MCF 10A (cell line): ENCODE data around the gene TEAD2. TPM values are rescaled to one million over a fixed set of nuclear protein-coding genes. Genes with fewer than 3 reads are reported as not detected.

ENCODE experiments used
- BruUV-seq: library from RNA; stranded (reverse); fragments of 400-500 nt; replicated peaks from 2 replicates; lab custom pipeline; 2021; lab: Mats Ljungman, UMichigan
- CTCF ChIA-PET: fragments of 300-600 bp; sonication (Branson Sonifier 250); formaldehyde crosslinking; extraction: SDS; loops from one replicate; lab custom pipeline; 2021; ENCODE audit warnings: antibody characterized with exemption, inconsistent platforms; lab: Yijun Ruan, JAX
- POLR2A ChIA-PET: fragments of 300-600, 350-650 bp; sonication (Branson Sonifier 250); formaldehyde crosslinking; extraction: SDS; loops from one replicate; lab custom pipeline; 2020; ENCODE audit warnings: antibody characterized with exemption, inconsistent platforms; lab: Yijun Ruan, JAX
- DNase-seq: peaks from one replicate; pipeline ENCODE4 v3.0.0-alpha.2; 2018; ENCODE audit not compliant: unreplicated experiment
- H3K27ac Mint-ChIP-seq: one replicate; pipeline ENCODE4 v1.8.0; 2022; ENCODE audit warnings: mild to moderate bottlenecking, low read depth, mixed read lengths; ENCODE audit not compliant: unreplicated experiment
- H3K27me3 Mint-ChIP-seq: one replicate; pipeline ENCODE4 v1.8.0; 2022; ENCODE audit warnings: mixed read lengths; ENCODE audit not compliant: insufficient read depth, unreplicated experiment
- H3K36me3 Mint-ChIP-seq: one replicate; pipeline ENCODE4 v1.8.0; 2022; ENCODE audit warnings: mild to moderate bottlenecking, moderate library complexity, mixed read lengths; ENCODE audit not compliant: insufficient read depth, unreplicated experiment
- H3K4me1 Mint-ChIP-seq: one replicate; pipeline ENCODE4 v1.8.0; 2022; ENCODE audit warnings: mixed read lengths; ENCODE audit not compliant: insufficient read depth, unreplicated experiment
- H3K4me3 Mint-ChIP-seq: one replicate; pipeline ENCODE4 v1.8.0; 2022; ENCODE audit warnings: mild to moderate bottlenecking, moderate library complexity, mixed read lengths; ENCODE audit not compliant: unreplicated experiment
- H3K9me3 Mint-ChIP-seq: one replicate; pipeline ENCODE4 v1.8.0; 2022; ENCODE audit warnings: mixed read lengths; ENCODE audit not compliant: unreplicated experiment
- CTCF ChIP-seq: fragments of 200-600 bp; IDR thresholded peaks from one replicate; pipeline ENCODE4 v1.8.0; 2022; ENCODE audit warnings: antibody characterized with exemption, mild to moderate bottlenecking; ENCODE audit not compliant: unreplicated experiment
- intact Hi-C: fragments of 100-400 bp; cut with micrococcal nuclease; formaldehyde crosslinking; loops from 2 replicates; pipeline ENCODE4 v1.14.1; 2022
- total RNA-seq: library from RNA; stranded (reverse); gene quantifications from 2 replicates; pipeline ENCODE4 v1.2.3, GENCODE V29; 2022

TEAD2 gene
- total RNA-seq, 1 experiment from 2014 or later: 3.5 TPM

GRCh38 chr19:49393881-49394280 is 31.7 kb upstream of the TEAD2 start:
- no TSS peak for BruUV-seq
- CTCF ChIA-PET: interaction anchor here (0.6 to 4.5 kb wide), 9 partner anchors 15 to 58 kb away, joined by 3 to 30 read pairs (median 3); partner anchors contain the start of genes GFY and PIH1D1
- no peak for TF ChIP-seq CTCF

GRCh38 chr19:49391581-49392399 is 29.6 kb upstream of the TEAD2 start:
- Mint-ChIP-seq H3K4me3 (no peak overlapping the region), H3K9me3 (no peaks in the 10 kb centered on the region), H3K36me3 (no peaks in the 10 kb centered on the region), H3K4me1 (peaks cover 6% of the 10 kb centered on the region), H3K27me3 (peaks cover 23% of the 10 kb centered on the region), H3K27ac (no peak overlapping the region)
- intact Hi-C loops: loop anchor here (1.0 kb wide), 3 partner anchors 39 to 125 kb away; no protein-coding TSS in a partner anchor
- BruUV-seq: no TSS peak
- CTCF ChIA-PET: interaction anchor here (0.6 to 4.5 kb wide), 33 partner anchors 8 to 852 kb away, joined by 3 to 30 read pairs (median 4); partner anchors contain the start of genes DKKL1, GFY, PIH1D1 and SLC17A7
- peak; percentile 86 for DNase-seq
- POLR2A ChIA-PET: interaction anchor here (0.7 to 1.7 kb wide), 5 partner anchors 17 to 112 kb away, joined by 3 to 7 read pairs (median 3); no protein-coding TSS in a partner anchor
- TF ChIP-seq CTCF: peak; percentile 92

More at GRCh38 chr19:49393881-49394280, 31.7 kb upstream of the TEAD2 start:
- DNase-seq: no peak
- Mint-ChIP-seq H3K9me3 (no peaks in the 10 kb centered on the region), H3K27ac (no peak overlapping the region), H3K27me3 (peaks cover 37% of the 10 kb centered on the region), H3K36me3 (no peaks in the 10 kb centered on the region), H3K4me1 (peaks cover 10% of the 10 kb centered on the region), H3K4me3 (no peak overlapping the region)
- intact Hi-C loops: no loop called here
- POLR2A ChIA-PET: interaction anchor here (0.6 kb wide), 1 partner anchor 1190 kb away, joined by 3 read pairs; no protein-coding TSS in a partner anchor

DNA sequence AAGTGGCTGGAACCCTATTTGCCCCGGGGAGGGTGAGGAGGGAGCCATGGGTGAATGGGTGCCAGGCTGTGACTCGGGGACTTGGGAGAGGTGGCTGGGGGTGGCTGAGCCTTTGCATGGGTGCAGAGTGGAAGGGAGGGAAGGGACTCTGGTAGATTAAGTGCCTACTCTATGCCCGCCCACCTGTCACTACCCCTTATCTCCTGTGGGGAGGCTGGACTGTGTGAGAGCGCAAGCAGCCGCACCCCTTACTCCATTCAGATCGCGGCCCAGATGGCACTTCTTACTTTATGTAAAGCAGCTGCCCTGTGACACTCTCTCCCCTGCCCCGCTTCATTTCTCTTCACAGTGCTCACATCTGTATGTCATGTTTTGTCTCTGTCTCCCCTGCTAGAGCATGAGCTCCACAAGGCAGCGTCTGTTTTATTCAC is 28.7 kb upstream of the TEAD2 start:
- Mint-ChIP-seq H3K27me3 (peaks cover 23% of the 10 kb centered on the region), H3K27ac (no peak overlapping the region), H3K36me3 (no peaks in the 10 kb centered on the region), H3K4me1 (peaks cover 6% of the 10 kb centered on the region), H3K4me3 (no peak overlapping the region), H3K9me3 (no peaks in the 10 kb centered on the region)
- intact Hi-C loops: no loop called here
- BruUV-seq: no TSS peak
- CTCF ChIA-PET: interaction anchor here (0.7 to 4.5 kb wide), 26 partner anchors 8 to 165 kb away, joined by 3 to 30 read pairs (median 4); partner anchors contain the start of genes DKKL1, GFY, PIH1D1 and SLC17A7
- DNase-seq: no peak
- POLR2A ChIA-PET: interaction anchor here (1.1 to 1.7 kb wide), 3 partner anchors 17 to 54 kb away, joined by 3 to 7 read pairs (median 4); no protein-coding TSS in a partner anchor
- no peak for TF ChIP-seq CTCF
